Fibroblast of skin of left biceps (primary cell): Measurements from ENCODE around the gene ZNF695.
"Not testable (repeated sequence)": the region's sequence is repeated elsewhere in the genome, so short reads cannot be mapped to it uniquely, and the experiment has no call there.

Source experiments
- DNase-seq, 2 experiments: peaks; one replicate each; pipeline ENCODE4 v3.0.0-alpha.2; 2013; ENCODE audit warnings: low read depth in 2 of 2

ZNF695 gene

GRCh38 chr1:247007511-247008405, at the start of gene ZNF695:
Gene ZNF695, minus strand, starts transcription at chr1:247008057. Its CDS starts 149 bp downstream, at chr1:247007908.
- DNase-seq: peak; percentile 78 to 81

- DNase-seq: no peak
Observed at GRCh38 chr1:247056071-247056470, 48.2 kb upstream of the ZNF695 start.

DNA sequence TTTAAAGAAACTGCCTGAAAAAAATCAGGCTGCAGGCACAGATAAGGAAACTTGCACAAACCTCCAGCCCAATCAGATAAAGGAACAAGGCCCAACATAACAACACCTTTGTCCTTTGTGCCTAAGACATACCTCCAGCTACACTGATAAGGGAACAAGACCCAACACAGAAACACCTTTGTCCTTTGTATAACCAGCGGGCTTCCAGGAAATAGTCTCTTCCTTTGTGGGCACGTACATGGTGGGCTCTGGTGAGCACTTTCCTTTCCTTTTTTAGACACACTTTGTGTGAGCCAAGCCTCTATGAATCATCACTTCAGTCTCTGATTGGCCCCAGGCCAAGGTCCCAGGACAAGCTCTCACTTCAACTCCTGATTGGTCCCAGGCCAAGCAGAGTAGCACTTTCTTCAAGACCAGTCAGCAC, 47.1 kb upstream of the ZNF695 start:
- no peak for DNase-seq

GRCh38 chr1:247047702-247048101, 39.8 kb upstream of the ZNF695 start:
- no peak for DNase-seq

DNA sequence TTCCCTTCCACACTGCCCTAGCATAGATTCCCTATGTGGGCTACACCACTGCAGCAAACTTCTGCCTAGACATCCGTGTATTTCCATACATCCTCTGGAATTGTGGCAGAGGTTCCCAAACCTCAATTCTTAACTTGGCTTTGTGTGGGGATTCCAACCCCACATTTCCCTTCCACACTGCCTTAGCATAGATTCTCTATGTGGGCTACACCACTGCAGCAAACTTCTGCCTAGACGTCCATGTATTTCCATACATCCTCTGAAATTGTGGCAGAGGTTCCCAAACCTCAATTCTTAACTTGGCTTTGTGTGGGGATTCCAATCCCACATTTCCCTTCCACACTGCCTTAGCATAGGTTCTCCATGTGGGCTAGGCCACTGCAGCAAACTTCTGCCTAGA, 39.4 kb upstream of the ZNF695 start:
- DNase-seq: no peak

GRCh38 chr1:247043406-247043805, 35.5 kb upstream of the ZNF695 start:
- no peak for DNase-seq

DNA sequence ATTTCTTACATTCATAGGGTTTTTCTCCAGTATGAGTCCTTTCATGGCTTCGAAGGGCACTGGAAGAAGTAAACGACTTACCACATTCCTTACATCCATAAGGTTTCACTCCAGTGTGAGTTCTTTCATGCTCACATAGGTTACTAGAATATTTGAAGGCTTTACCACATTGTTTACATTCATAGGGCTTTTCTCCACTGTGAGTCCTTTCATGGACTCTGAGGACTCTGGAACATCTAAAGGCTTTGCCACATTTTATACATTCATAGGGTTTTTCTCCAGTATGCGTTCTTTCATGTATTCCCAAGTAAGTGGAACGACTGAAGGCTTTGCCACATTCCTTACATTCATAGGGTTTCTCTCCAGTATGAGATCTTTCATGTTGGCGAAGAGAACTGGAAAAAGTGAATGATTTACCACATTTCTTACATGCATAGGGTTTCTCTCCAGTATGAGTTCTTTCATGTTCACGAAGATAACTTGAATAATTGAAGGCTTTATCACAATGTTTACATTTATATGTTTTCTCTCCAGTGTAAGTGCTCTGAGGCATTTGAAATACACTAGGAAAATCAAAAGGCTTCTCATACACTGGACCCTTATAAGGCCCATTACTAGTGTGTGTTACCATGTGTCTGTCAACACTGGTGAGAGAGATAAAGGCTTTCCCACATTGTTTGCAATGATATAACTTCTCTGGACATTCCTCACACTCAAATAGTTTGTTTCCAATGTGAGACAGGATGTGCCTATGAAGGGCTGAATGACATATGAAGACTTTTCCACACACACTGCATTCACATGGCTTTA, 29.9 kb upstream of the ZNF695 start:
- DNase-seq: no peak

DNA sequence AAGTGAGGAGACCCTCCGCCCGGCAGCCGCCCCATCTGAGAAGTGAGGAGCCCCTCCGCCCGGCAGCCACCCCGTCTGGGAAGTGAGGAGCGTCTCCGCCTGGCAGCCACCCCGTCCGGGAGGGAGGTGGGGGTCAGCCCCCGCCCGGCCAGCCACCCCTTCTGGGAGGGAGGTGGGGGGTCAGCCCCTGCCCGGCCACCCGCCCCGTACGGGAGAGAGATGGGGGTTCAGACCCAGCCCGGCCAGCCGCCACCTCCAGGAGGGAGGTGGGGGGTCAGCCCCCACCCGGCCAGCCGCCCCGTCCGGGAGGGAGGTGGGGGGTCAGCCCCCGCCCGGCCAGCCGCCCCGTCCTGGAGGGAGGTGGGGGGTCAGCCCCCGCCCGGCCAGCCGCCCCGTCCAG, 24.4 kb upstream of the ZNF695 start:
- not testable (repeated sequence) for DNase-seq

- DNase-seq: not testable (repeated sequence)
Observed at GRCh38 chr1:247024658-247025057, 16.8 kb upstream of the ZNF695 start.

GRCh38 chr1:247013391-247013790, 5.5 kb upstream of the ZNF695 start:
- no peak for DNase-seq

- no peak for DNase-seq
Observed at GRCh38 chr1:247008406-247008799, 546 bp upstream of the ZNF695 start.

- not testable (repeated sequence) for DNase-seq
Observed at GRCh38 chr1:247004081-247004480, 3.8 kb downstream of the ZNF695 start.

GRCh38 chr1:246989901-246990300, 18.0 kb downstream of the ZNF695 start:
- DNase-seq: no peak

GRCh38 chr1:246988316-246988715, 19.5 kb downstream of the ZNF695 start:
- no peak for DNase-seq

GRCh38 chr1:246987083-246987690, 20.7 kb downstream of the ZNF695 start:
- DNase-seq: no peak

DNA sequence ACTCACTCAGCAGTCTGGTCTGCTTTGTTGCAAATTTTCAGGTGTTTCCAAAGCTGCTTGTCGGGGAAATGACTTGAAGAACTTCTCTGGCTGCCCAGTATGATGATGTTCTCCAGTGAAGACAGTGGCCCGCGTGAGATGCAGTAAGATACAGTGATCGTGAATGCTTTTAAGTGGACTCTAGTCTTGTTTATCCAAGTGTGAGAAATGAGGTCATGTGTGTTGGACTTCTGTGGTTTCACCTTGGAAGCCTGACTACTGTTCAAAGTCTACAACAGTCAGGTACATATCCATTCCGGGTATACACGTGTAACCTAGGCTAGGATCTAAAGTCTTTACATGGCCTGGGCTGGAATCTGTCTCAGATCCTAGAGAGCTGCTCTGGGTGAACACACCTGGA, 29.1 kb downstream of the ZNF695 start:
- no peak for DNase-seq

DNA sequence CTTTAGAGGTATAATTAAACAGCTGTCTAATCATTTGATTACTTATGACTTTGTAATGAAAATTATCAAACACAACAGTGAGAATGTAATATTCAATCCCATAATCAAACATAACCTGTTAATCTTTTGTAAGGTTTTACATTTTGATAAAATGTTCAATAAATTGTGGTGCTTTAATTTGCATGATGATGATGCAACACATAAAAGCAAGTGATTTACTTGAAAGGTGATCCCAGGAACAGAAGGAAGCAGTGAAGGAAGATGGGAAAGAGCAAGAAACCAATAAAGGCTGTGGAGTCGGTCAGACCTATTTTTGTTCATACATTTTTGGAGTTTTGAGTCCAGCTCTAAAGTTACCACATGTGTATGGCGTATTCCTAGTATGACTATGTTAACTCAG, 29.6 kb downstream of the ZNF695 start:
- no peak for DNase-seq

GRCh38 chr1:246971969-246972368, 35.9 kb downstream of the ZNF695 start:
- no peak for DNase-seq

DNA sequence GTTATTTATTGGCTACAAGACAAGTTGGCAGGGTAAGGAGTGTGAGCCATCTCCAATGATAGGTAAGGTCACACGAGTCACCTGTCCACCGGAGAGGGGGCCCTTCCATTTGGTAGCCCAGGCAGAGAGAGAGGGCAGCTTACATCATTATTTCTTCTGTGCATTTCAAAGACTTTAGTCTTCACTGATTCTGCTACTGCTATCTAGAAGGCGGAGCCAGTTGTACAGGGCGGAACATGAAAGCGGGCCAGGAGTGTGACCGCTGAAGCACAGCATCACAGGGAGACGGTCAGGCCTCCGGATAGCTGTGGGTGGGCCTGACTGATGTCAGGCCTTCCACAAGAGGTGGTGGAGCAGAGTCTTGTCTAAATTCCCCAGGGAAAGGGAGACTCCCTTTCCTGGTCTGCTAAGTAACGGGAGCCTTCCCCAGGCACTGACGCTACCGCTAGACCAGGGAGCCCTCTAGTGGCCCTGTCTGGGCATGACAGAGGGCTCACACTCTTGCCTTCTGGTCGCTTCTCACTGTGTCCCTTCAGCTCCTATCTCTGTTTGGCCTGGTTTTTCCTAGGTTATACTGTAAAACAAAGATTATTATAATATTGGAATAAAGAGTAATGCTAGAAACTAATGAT, 36.7 kb downstream of the ZNF695 start:
- no peak for DNase-seq

DNA sequence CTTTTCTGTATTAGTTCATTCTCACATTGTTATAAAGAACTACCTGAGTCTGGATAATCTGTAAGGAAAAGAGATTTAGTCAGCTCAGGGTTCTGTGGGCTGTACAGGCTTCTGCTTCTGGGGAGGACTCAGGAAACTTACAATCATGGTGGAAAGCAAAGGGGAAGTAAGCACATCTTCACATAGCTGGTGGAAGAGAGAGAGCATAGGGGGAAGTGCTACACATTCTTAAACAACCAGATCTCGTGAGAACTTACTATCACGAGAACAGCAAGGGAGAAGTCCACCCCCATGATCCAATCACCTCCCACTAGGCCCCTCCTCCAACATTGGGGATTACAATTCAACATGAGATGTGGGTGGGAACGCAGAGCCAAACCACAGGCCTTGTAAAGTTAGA, 38.2 kb downstream of the ZNF695 start:
- DNase-seq: no peak

DNA sequence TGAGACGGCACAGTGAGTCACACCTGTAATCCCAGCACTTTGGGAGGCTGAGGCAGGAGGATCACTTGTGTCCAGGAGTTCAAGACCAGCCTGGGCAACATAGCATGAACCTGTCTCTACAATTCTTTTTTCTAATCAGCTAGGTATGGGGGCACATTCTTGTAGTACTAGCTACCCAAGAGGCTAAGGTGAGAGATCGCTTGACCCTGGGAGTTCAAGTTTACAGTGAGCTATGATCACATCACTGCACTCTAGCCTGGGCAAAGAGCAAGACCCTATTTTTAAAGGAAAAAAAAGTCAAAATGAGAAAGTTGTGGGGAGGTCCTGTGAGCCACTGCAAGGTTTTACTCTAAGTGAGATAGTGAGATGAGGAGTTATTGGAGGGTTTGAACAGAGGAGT, 41.4 kb downstream of the ZNF695 start:
- no peak for DNase-seq
